K562 (cell line): ENCODE results near the gene LTBP2. TPM values are rescaled to one million over a fixed set of nuclear protein-coding genes. Genes with fewer than 3 reads are reported as not detected.

ENCODE experiments used
- ATAC-seq: fragments of 200-7000 bp; cut with Tn5 transposase; 3 replicates; pipeline ENCODE4 v1.9.1; 2020; ENCODE audit warnings: moderate library complexity
- Bru-seq: library from RNA; stranded (reverse); fragments of 400-500 nt; gene quantifications from one replicate; lab custom pipeline; 2021; lab: Mats Ljungman, UMichigan
- BruChase-seq, 2 experiments: library from RNA; stranded (reverse); fragments of 400-500 nt; gene quantifications; one replicate each; lab custom pipeline; 2021; lab: Mats Ljungman, UMichigan
- BruUV-seq: library from RNA; stranded (reverse); fragments of 400-500 nt; replicated peaks from 2 replicates; lab custom pipeline; 2021; lab: Mats Ljungman, UMichigan
- CTCF ChIA-PET: fragments of 300-600 bp; formaldehyde crosslinking; extraction: SDS; loops from one replicate; lab custom pipeline; 2021; ENCODE audit warnings: low intra/inter-chr PET ratio; lab: Yijun Ruan, JAX
- POLR2A ChIA-PET: fragments of 300-600, 350-650 bp; sonication (Branson Sonifier 250); formaldehyde crosslinking; extraction: SDS; loops from one replicate; lab custom pipeline; 2021; ENCODE audit warnings: antibody characterized with exemption, inconsistent platforms; lab: Yijun Ruan, JAX
- DNase-seq, 4 experiments: peaks; one replicate each; pipeline versions ENCODE4 v3.0.0 to v3.0.0-alpha.2; 2011 to 2018; ENCODE audit warnings: low spot score in 3 of 4, mixed read lengths in 3 of 4; ENCODE audit errors: extremely low read depth in 1 of 4
- FAIRE-seq: peaks from 2 replicates; lab custom pipeline; 2011; peaks lifted over from hg19 to GRCh38; lab: Jason Lieb, UNC
- H2AFZ ChIP-seq: 2 replicates; pipeline ENCODE4 v1.6.0; 2011; ENCODE audit warnings: low read depth, low read length, control low read depth, inconsistent platforms
- H3K27ac ChIP-seq: fragments of 200-600 bp; 3 replicates; pipeline ENCODE4 v1.8.0; 2011; ENCODE audit warnings: low read depth, mild to moderate bottlenecking, control low read depth, inconsistent platforms, low read length, moderate library complexity, mixed read lengths; ENCODE audit errors: extremely low read depth
- H3K27me3 ChIP-seq, 2 experiments: fragments of 300-600 bp in 1 of 2; 2 replicates in 1 of 2; 3 replicates in 1 of 2; pipeline versions ENCODE4 v1.6.0 to v1.8.0; 2011; ENCODE audit warnings: inconsistent platforms in 2 of 2, low read length in 2 of 2, mild to moderate bottlenecking in 1 of 2, mixed read lengths in 1 of 2, moderate library complexity in 1 of 2; ENCODE audit not compliant: control insufficient read depth in 2 of 2, insufficient read depth in 2 of 2
- H3K36me3 ChIP-seq: fragments of 300-600 bp; 3 replicates; pipeline ENCODE4 v1.8.0; 2011; ENCODE audit warnings: mild to moderate bottlenecking, low read length, inconsistent platforms; ENCODE audit not compliant: control insufficient read depth, insufficient read depth
- H3K4me1 ChIP-seq, 2 experiments: fragments of 200-600 bp in 1 of 2; replicated peaks in 1 of 2; 2 replicates in 1 of 2; 3 replicates in 1 of 2; pipeline versions ENCODE4 v1.5.1 to v1.8.0; 2011; ENCODE audit warnings: inconsistent platforms in 2 of 2, low read length in 2 of 2, mild to moderate bottlenecking in 1 of 2, mixed read lengths in 1 of 2, moderate library complexity in 1 of 2; ENCODE audit not compliant: control insufficient read depth in 2 of 2, insufficient read depth in 2 of 2
- H3K4me2 ChIP-seq: 2 replicates; pipeline ENCODE4 v1.6.1; 2011; ENCODE audit warnings: low read length, control low read depth, inconsistent platforms, mixed read lengths; ENCODE audit not compliant: insufficient read depth
- H3K4me3 ChIP-seq: fragments of 200-600 bp; sonication (generic), shearing (Covaris generic); 2 replicates; pipeline ENCODE4 v1.5.1; 2016; ENCODE audit warnings: control low read depth, inconsistent platforms
- H3K79me2 ChIP-seq: fragments of 200-600 bp; 3 replicates; pipeline ENCODE4 v1.8.0; 2011; ENCODE audit warnings: low read length, inconsistent platforms; ENCODE audit not compliant: control insufficient read depth, insufficient read depth
- H3K9ac ChIP-seq, 2 experiments: 2 replicates each; pipeline versions ENCODE4 v1.6.0 to v1.6.1; 2011; ENCODE audit warnings: low read depth in 2 of 2, low read length in 2 of 2, control low read depth in 1 of 2, inconsistent platforms in 1 of 2, mild to moderate bottlenecking in 1 of 2, mixed read lengths in 1 of 2; ENCODE audit not compliant: insufficient read depth in 1 of 2
- H3K9me1 ChIP-seq: one replicate; pipeline ENCODE4 v1.6.0; 2011; ENCODE audit warnings: inconsistent platforms, mild to moderate bottlenecking, low read length, moderate library complexity; ENCODE audit not compliant: control insufficient read depth, insufficient read depth
- H3K9me3 ChIP-seq: replicated peaks from 2 replicates; pipeline ENCODE4 v1.5.1; 2011; ENCODE audit warnings: low read depth, low read length, inconsistent platforms; ENCODE audit not compliant: control insufficient read depth, insufficient read depth
- H4K20me1 ChIP-seq: replicated peaks from 2 replicates; pipeline ENCODE4 v1.6.1; 2011; ENCODE audit warnings: low read length, inconsistent platforms, mixed read lengths; ENCODE audit not compliant: control insufficient read depth, insufficient read depth
- L3MBTL2 ChIP-seq: fragments of 450-650 bp; IDR thresholded peaks from 2 replicates; pipeline ENCODE4 v1.6.1; 2016; ENCODE audit warnings: mild to moderate bottlenecking, moderate library complexity
- MEF2A ChIP-seq: IDR thresholded peaks from 2 replicates; pipeline ENCODE4 v1.6.1; 2011; ENCODE audit warnings: low read depth, mild to moderate bottlenecking, low read length, moderate library complexity; ENCODE audit not compliant: control insufficient read depth
- NCOA6 ChIP-seq: fragments of 450-650 bp; IDR thresholded peaks from 2 replicates; pipeline ENCODE4 v1.6.1; 2017; ENCODE audit warnings: mild to moderate bottlenecking
- NEUROD1 ChIP-seq: fragments of 150-350 bp; IDR thresholded peaks from 2 replicates; pipeline ENCODE4 v1.6.1; 2014; ENCODE audit warnings: borderline replicate concordance, low read length, low read depth; ENCODE audit not compliant: partially characterized antibody
- WGBS: fragments of 100-300 bp; shearing (Covaris generic); methylation state at CpG from one replicate; pipeline ENCODE4 v1.1.6; 2016; ENCODE audit warnings: low coverage, mixed read lengths; ENCODE audit not compliant: insufficient coverage; ENCODE audit errors: missing lambda C conversion rate; 5-methylcytosine and 5-hydroxymethylcytosine counted together
- in situ Hi-C: fragments of 300-500 bp; cut with MboI; formaldehyde crosslinking; loops from 4 replicates; pipeline ENCODE4 v1.15.0; 2018; ENCODE audit warnings: inconsistent platforms, mixed read lengths
- intact Hi-C: fragments of 100-400 bp; cut with micrococcal nuclease; formaldehyde crosslinking; loops from 2 replicates; pipeline ENCODE4 v1.14.2; 2022
- long read RNA-seq, 3 experiments: library from polyadenylated mRNA in 2 of 3; library from RNA in 1 of 3; unstranded in 2 of 3; stranded (forward) in 1 of 3; transcript quantifications; one replicate each; pipeline ENCODE4 v2.0.0, GENCODE V29; 2019 to 2022
- polyA minus RNA-seq, 3 experiments: library from RNA; depleted of rRNA, polyadenylated mRNA; stranded (reverse); fragments of >200 nt; gene quantifications; 2 replicates each; pipeline ENCODE4 v1.2.3, GENCODE V29; 2011
- polyA plus RNA-seq, 8 experiments: library from polyadenylated mRNA; depleted of rRNA in 4 of 8; stranded (reverse) in 5 of 8; unstranded in 3 of 8; fragments of >200 nt; fragmentation: Nextera tagmentation in 2 of 8; fragmentation: Illumina TruSeq in 1 of 8; extraction: Ambion mirVana in 2 of 8; extraction: Trizol in 1 of 8; gene quantifications; 2 replicates each; pipeline versions ENCODE4 v1.2.1 to v1.2.3, GENCODE V29; 2011 to 2014; ENCODE audit warnings: inconsistent platforms in 1 of 8, missing spikeins in 1 of 8
- total RNA-seq, 7 experiments: library from RNA; depleted of rRNA in 6 of 7; stranded (reverse); fragments of >200 nt in 6 of 7; fragmentation: Illumina TruSeq in 2 of 7; extraction: Trizol in 2 of 7; gene quantifications; 2 replicates each; pipeline versions ENCODE4 v1.2.1 to v1.2.3, GENCODE V29; 2011 to 2021; ENCODE audit warnings: low replicate concordance in 1 of 7
- TF ChIP-seq, protein P1 (sequence below), 2 experiments: IDR thresholded peaks; 2 replicates each; pipeline ENCODE4 v1.6.1; 2011; ENCODE audit warnings: borderline replicate concordance in 1 of 2, control low read depth in 1 of 2, low read depth in 1 of 2, low read length in 1 of 2, mild to moderate bottlenecking in 1 of 2, mixed read lengths in 1 of 2, moderate library complexity in 1 of 2; ENCODE audit not compliant: insufficient read depth in 1 of 2, insufficient read length in 1 of 2, poor library complexity in 1 of 2, severe bottlenecking in 1 of 2; ENCODE audit errors: extremely low read depth in 1 of 2
- TF ChIP-seq, protein P2 (sequence below): sonication (generic); formaldehyde crosslinking; IDR thresholded peaks from 2 replicates; pipeline ENCODE4 v1.8.0; 2022; ENCODE audit warnings: missing genetic modification reagents, mild to moderate bottlenecking, moderate library complexity, borderline replicate concordance
- TF ChIP-seq, protein P3 (sequence below): fragments of 250-450 bp; sonication (Bioruptor Pico); IDR thresholded peaks from 2 replicates; pipeline ENCODE4 v1.5.0; 2020; ENCODE audit warnings: mild to moderate bottlenecking

Gene LTBP2
- total RNA-seq (2011; cell fraction: chromatin; rRNA removed; ENCODE audit: low replicate concordance) = 0.25 and 0.35 TPM in 2 replicates
- total RNA-seq (2011; cell fraction: nucleolus; rRNA removed) = 0.66 and 0.83 TPM in 2 replicates
- total RNA-seq (2011; cell fraction: nucleoplasm; rRNA removed) = 0.07 and 0.23 TPM in 2 replicates
- total RNA-seq (2014; rRNA removed) = 0.04 TPM in 1 of 2 replicates, not detected in the other
- total RNA-seq (2014; rRNA removed; fragmentation: Illumina TruSeq; extraction: Trizol) = not detected in 2 replicates
- not detected in 2 replicates for total RNA-seq (2015; rRNA removed; fragmentation: Illumina TruSeq; extraction: Trizol)
- 0.18 and 0.20 TPM in 2 replicates for total RNA-seq (2021)
- polyA plus RNA-seq (2011; rRNA removed) = 0.03 and 0.07 TPM in 2 replicates
- polyA plus RNA-seq (2011; cell fraction: cytosol; rRNA removed) = 0.07 and 0.13 TPM in 2 replicates
- polyA plus RNA-seq (2011; cell fraction: nucleus; rRNA removed) = 0.34 and 0.46 TPM in 2 replicates
- 0.10 and 0.35 TPM in 2 replicates for polyA plus RNA-seq (2012)
- polyA plus RNA-seq (2014; fragmentation: Illumina TruSeq; extraction: Trizol) = 0.01 TPM in 1 of 2 replicates, not detected in the other
- under 1 TPM; 0.03 to 0.04 TPM for polyA plus RNA-seq (2014; fragmentation: Nextera tagmentation; extraction: Ambion mirVana)
- polyA plus RNA-seq (2014; rRNA removed) = under 0.01 TPM in 1 of 2 replicates, not detected in the other
- 0.04 and 0.06 TPM in 2 replicates for polyA minus RNA-seq (2011; rRNA and poly(A)+ RNA removed)
- polyA minus RNA-seq (2011; cell fraction: cytosol; rRNA and poly(A)+ RNA removed) = not detected in 2 replicates
- polyA minus RNA-seq (2011; cell fraction: nucleus; rRNA and poly(A)+ RNA removed) = 0.44 and 0.54 TPM in 2 replicates
- percentile 17 among the genes with signal in this experiment for Bru-seq, nascent RNA
- BruChase-seq, experiment 1, labeled RNA remaining after a 2-hour chase = percentile 16 among the genes with signal in this experiment
- BruChase-seq, experiment 2, labeled RNA remaining after a 6-hour chase = percentile 15 among the genes with signal in this experiment
- long read RNA-seq, experiment 1 = 0 reads
- long read RNA-seq, experiment 2 = 0 reads
- long read RNA-seq, experiment 3 = 0 reads

DNA sequence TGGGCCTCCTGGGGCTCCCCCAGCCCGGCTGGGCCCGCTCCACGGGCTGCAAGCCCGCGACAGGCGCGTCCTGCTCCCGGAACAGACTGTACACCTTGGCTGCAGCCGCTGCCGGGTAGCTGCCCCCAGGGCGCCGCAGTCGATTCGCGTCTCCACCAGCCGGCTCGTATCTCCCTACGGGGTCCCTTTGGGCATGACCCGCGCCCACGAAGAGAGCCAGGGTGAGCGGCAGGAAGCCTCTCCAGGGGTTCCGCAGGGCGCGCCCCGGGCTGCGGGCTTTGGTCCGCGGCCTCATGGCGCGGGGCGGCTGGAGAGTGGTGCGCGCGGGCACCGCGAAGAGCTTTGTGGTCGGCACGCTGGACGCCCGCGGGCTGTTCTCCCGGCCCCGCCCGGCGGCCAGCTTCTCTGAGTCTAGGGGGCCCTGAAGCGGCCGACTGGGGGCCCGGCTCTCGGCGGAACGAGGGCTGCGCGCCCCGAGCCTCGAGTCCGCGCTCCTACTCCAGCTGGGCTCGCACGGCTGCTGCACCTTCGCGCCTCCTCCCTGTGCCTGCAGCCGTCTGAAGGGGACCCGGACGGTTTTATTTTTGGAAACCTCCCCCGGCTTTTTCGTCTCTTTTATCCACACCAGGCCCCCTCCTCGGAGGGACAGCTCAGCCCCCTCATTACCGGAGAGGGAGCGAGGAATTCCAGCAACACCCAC lies at the start of gene LTBP2:
Gene LTBP2 (minus strand): TSS at position 588 of the 700 bp plus-strand sequence. CDS start 293 bp downstream, at position 295.
- no peak for FAIRE-seq
- Histone ChIP-seq H3K4me2 (peak within 1 kb of the TSS; percentile 68), H3K9ac (peak within 1 kb of the TSS; percentile 44 to 86; a peak in 3 of 4 replicates)

More for the DNA sequence above, at the start of gene LTBP2:
- Histone ChIP-seq H2AFZ (peak within 1 kb of the TSS; percentile 85), H4K20me1 (0 out of 2 replicates have a peak, but pooled peaks cover 3% of the 10 kb centered on the region), H3K4me3 (peak within 1 kb of the TSS; percentile 55), H3K27me3 (peaks cover 2 to 7% of the 10 kb centered on the region in 2 experiments; a peak in 2 of 5 replicates), H3K9me3 (no peaks in the 10 kb centered on the region), H3K79me2 (no peaks in the 10 kb centered on the region), H3K4me1 (peaks cover 8 to 17% of the 10 kb centered on the region in 2 experiments), H3K27ac (no peak within 1 kb of the TSS), H3K9me1 (no peaks in the 10 kb centered on the region), H3K36me3 (no peaks in the 10 kb centered on the region)
- no TSS peak for BruUV-seq
- ATAC-seq = peak; percentile 6
- WGBS = 0% methylated on average over 6 of the region's 70 CpGs
- intact Hi-C loops (no loop called here), in situ Hi-C loops (loop anchor here (5.0 kb wide), 1 partner anchor 186 kb away; no protein-coding TSS in a partner anchor)
- peak in 2 of 4 experiments; percentile 16 to 26 for DNase-seq
- ChIA-PET POLR2A (interaction anchor here (1.0 kb wide), 1 partner anchor 8 kb away, joined by 4 read pairs; no protein-coding TSS in a partner anchor), CTCF (interaction anchor here (0.9 to 1.8 kb wide), 3 partner anchors 181 to 192 kb away, joined by 3 to 9 read pairs (median 6); no protein-coding TSS in a partner anchor)
- TF ChIP-seq NEUROD1 (no peak), MEF2A (0 out of 2 replicates have a peak, but pooled peaks have one; percentile 11), NCOA6 (peak; percentile 58), L3MBTL2 (peak; percentile 77)
- TF ChIP-seq, protein P1, sequence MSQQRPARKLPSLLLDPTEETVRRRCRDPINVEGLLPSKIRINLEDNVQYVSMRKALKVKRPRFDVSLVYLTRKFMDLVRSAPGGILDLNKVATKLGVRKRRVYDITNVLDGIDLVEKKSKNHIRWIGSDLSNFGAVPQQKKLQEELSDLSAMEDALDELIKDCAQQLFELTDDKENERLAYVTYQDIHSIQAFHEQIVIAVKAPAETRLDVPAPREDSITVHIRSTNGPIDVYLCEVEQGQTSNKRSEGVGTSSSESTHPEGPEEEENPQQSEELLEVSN (IDR thresholded peaks at IDR 0.05; ENCODE audit: borderline replicate concordance in 1 of 2, extremely low read depth in 1 of 2, insufficient read depth in 1 of 2, insufficient read length in 1 of 2, low read depth in 1 of 2, low read length in 1 of 2, poor library complexity in 1 of 2, severe bottlenecking in 1 of 2) = peak in 1 of 2 experiments; percentile 65
- TF ChIP-seq, protein P2, sequence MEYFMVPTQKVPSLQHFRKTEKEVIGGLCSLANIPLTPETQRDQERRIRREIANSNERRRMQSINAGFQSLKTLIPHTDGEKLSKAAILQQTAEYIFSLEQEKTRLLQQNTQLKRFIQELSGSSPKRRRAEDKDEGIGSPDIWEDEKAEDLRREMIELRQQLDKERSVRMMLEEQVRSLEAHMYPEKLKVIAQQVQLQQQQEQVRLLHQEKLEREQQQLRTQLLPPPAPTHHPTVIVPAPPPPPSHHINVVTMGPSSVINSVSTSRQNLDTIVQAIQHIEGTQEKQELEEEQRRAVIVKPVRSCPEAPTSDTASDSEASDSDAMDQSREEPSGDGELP = peak; percentile 35; the same call in 1 of the 2 replicates
- TF ChIP-seq, protein P3, sequence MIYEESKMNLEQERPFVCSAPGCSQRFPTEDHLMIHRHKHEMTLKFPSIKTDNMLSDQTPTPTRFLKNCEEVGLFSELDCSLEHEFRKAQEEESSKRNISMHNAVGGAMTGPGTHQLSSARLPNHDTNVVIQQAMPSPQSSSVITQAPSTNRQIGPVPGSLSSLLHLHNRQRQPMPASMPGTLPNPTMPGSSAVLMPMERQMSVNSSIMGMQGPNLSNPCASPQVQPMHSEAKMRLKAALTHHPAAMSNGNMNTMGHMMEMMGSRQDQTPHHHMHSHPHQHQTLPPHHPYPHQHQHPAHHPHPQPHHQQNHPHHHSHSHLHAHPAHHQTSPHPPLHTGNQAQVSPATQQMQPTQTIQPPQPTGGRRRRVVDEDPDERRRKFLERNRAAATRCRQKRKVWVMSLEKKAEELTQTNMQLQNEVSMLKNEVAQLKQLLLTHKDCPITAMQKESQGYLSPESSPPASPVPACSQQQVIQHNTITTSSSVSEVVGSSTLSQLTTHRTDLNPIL (CRISPR knock-in tag) = no peak
